Stimulated activated memory B cell treated with anti-CD40 and anti-IgM and Interleukin-4, amounts not matched to agents 10 μg/mL and 1 μg/mL and 100 μg/mL, for 72 hours (primary cell): ENCODE measurements around the gene WDR37.
A peak's percentile ranks its signal among the peaks of the same experiment; 100 is the strongest.

ENCODE experiments used
- ATAC-seq: fragments of 150-1000 bp; cut with Tn5 transposase; 2 replicates; pipeline ENCODE4 v1.10.0; 2021
- H3K27ac Mint-ChIP-seq: one replicate; pipeline ENCODE4 v1.8.0; 2022; ENCODE audit warnings: mild to moderate bottlenecking, mixed read lengths
- H3K27me3 Mint-ChIP-seq: one replicate; pipeline ENCODE4 v1.8.0; 2022; ENCODE audit warnings: mixed read lengths
- H3K36me3 Mint-ChIP-seq: one replicate; pipeline ENCODE4 v1.8.0; 2022; ENCODE audit warnings: mixed read lengths
- H3K4me1 Mint-ChIP-seq: one replicate; pipeline ENCODE4 v1.8.0; 2022; ENCODE audit warnings: mixed read lengths
- H3K4me3 Mint-ChIP-seq: one replicate; pipeline ENCODE4 v1.8.0; 2022; ENCODE audit warnings: mild to moderate bottlenecking, moderate library complexity, mixed read lengths
- H3K9me3 Mint-ChIP-seq: one replicate; pipeline ENCODE4 v1.8.0; 2022; ENCODE audit warnings: mixed read lengths

The WDR37 gene

GRCh38 chr10:1074748-1075308 lies 18.6 kb downstream of the WDR37 start:
- no peak for ATAC-seq
- Mint-ChIP-seq H3K36me3 (peaks cover 47% of the 10 kb centered on the region), H3K4me1 (peaks cover 11% of the 10 kb centered on the region), H3K27me3 (no peaks in the 10 kb centered on the region), H3K4me3 (no peak overlapping the region), H3K9me3 (no peaks in the 10 kb centered on the region), H3K27ac (no peak overlapping the region)

GRCh38 chr10:1078668-1079067 lies 22.5 kb downstream of the WDR37 start:
- no peak overlapping the region for H3K27ac Mint-ChIP-seq
- no peak overlapping the region for H3K4me3 Mint-ChIP-seq
- H3K9me3 Mint-ChIP-seq = no peaks in the 10 kb centered on the region
- H3K36me3 Mint-ChIP-seq = peaks cover 68% of the 10 kb centered on the region
- ATAC-seq = no peak
- H3K4me1 Mint-ChIP-seq = no peaks in the 10 kb centered on the region
- no peaks in the 10 kb centered on the region for H3K27me3 Mint-ChIP-seq

GRCh38 chr10:1083581-1083980 lies 27.4 kb downstream of the WDR37 start:
- H3K27me3 Mint-ChIP-seq = no peaks in the 10 kb centered on the region
- H3K9me3 Mint-ChIP-seq = no peaks in the 10 kb centered on the region
- H3K36me3 Mint-ChIP-seq = peaks cover 82% of the 10 kb centered on the region
- H3K4me3 Mint-ChIP-seq = no peak overlapping the region
- no peak for ATAC-seq
- H3K27ac Mint-ChIP-seq = no peak overlapping the region
- H3K4me1 Mint-ChIP-seq = peaks cover 7% of the 10 kb centered on the region

- no peaks in the 10 kb centered on the region for H3K27me3 Mint-ChIP-seq
- H3K36me3 Mint-ChIP-seq = peaks cover 84% of the 10 kb centered on the region
- no peak overlapping the region for H3K27ac Mint-ChIP-seq
- H3K4me1 Mint-ChIP-seq = peaks cover 7% of the 10 kb centered on the region
- no peaks in the 10 kb centered on the region for H3K9me3 Mint-ChIP-seq
- no peak overlapping the region for H3K4me3 Mint-ChIP-seq
- ATAC-seq = no peak
These were observed 28.1 kb downstream of the WDR37 start for GRCh38 chr10:1084011-1084950.

- no peak overlapping the region for H3K27ac Mint-ChIP-seq
- no peak for ATAC-seq
- peaks cover 82% of the 10 kb centered on the region for H3K36me3 Mint-ChIP-seq
- no peak overlapping the region for H3K4me3 Mint-ChIP-seq
- H3K27me3 Mint-ChIP-seq = no peaks in the 10 kb centered on the region
- H3K4me1 Mint-ChIP-seq = peaks cover 7% of the 10 kb centered on the region
- no peaks in the 10 kb centered on the region for H3K9me3 Mint-ChIP-seq
These were observed 29.1 kb downstream of the WDR37 start for GRCh38 chr10:1085258-1085657.

GRCh38 chr10:1086787-1087186 lies 30.6 kb downstream of the WDR37 start:
- peaks cover 7% of the 10 kb centered on the region for H3K4me1 Mint-ChIP-seq
- peaks cover 82% of the 10 kb centered on the region for H3K36me3 Mint-ChIP-seq
- no peaks in the 10 kb centered on the region for H3K27me3 Mint-ChIP-seq
- no peak overlapping the region for H3K4me3 Mint-ChIP-seq
- no peaks in the 10 kb centered on the region for H3K9me3 Mint-ChIP-seq
- no peak overlapping the region for H3K27ac Mint-ChIP-seq
- ATAC-seq = no peak

GRCh38 chr10:1089017-1089689 lies 33.0 kb downstream of the WDR37 start:
- H3K4me1 Mint-ChIP-seq = peaks cover 7% of the 10 kb centered on the region
- H3K9me3 Mint-ChIP-seq = no peaks in the 10 kb centered on the region
- ATAC-seq = no peak
- peak overlapping the region; percentile 4 for H3K27ac Mint-ChIP-seq
- peaks cover 62% of the 10 kb centered on the region for H3K36me3 Mint-ChIP-seq
- H3K4me3 Mint-ChIP-seq = no peak overlapping the region
- H3K27me3 Mint-ChIP-seq = no peaks in the 10 kb centered on the region

GRCh38 chr10:1090696-1091095 lies 34.5 kb downstream of the WDR37 start:
- Mint-ChIP-seq H3K9me3 (no peaks in the 10 kb centered on the region), H3K27me3 (no peaks in the 10 kb centered on the region), H3K36me3 (peaks cover 49% of the 10 kb centered on the region), H3K27ac (no peak overlapping the region), H3K4me1 (peaks cover 7% of the 10 kb centered on the region), H3K4me3 (no peak overlapping the region)
- ATAC-seq = no peak

GRCh38 chr10:1093696-1094095 lies 37.5 kb downstream of the WDR37 start:
- no peaks in the 10 kb centered on the region for H3K9me3 Mint-ChIP-seq
- no peaks in the 10 kb centered on the region for H3K4me1 Mint-ChIP-seq
- H3K27me3 Mint-ChIP-seq = no peaks in the 10 kb centered on the region
- H3K4me3 Mint-ChIP-seq = no peak overlapping the region
- H3K27ac Mint-ChIP-seq = no peak overlapping the region
- peaks cover 32% of the 10 kb centered on the region for H3K36me3 Mint-ChIP-seq
- no peak for ATAC-seq

GRCh38 chr10:1094112-1095057 lies 38.2 kb downstream of the WDR37 start:
- Mint-ChIP-seq H3K9me3 (no peaks in the 10 kb centered on the region), H3K27me3 (no peaks in the 10 kb centered on the region), H3K4me3 (no peak overlapping the region), H3K27ac (no peak overlapping the region), H3K4me1 (peaks cover 1% of the 10 kb centered on the region), H3K36me3 (peaks cover 28% of the 10 kb centered on the region)
- ATAC-seq = peak; percentile 64

- Mint-ChIP-seq H3K36me3 (peaks cover 23% of the 10 kb centered on the region), H3K4me3 (no peak overlapping the region), H3K27me3 (no peaks in the 10 kb centered on the region), H3K27ac (no peak overlapping the region), H3K9me3 (no peaks in the 10 kb centered on the region), H3K4me1 (peaks cover 6% of the 10 kb centered on the region)
- ATAC-seq = no peak
These were observed 39.3 kb downstream of the WDR37 start for GRCh38 chr10:1095498-1095897.

- no peak overlapping the region for H3K27ac Mint-ChIP-seq
- no peaks in the 10 kb centered on the region for H3K9me3 Mint-ChIP-seq
- no peaks in the 10 kb centered on the region for H3K27me3 Mint-ChIP-seq
- no peak for ATAC-seq
- H3K36me3 Mint-ChIP-seq = peaks cover 25% of the 10 kb centered on the region
- H3K4me3 Mint-ChIP-seq = no peak overlapping the region
- H3K4me1 Mint-ChIP-seq = peaks cover 6% of the 10 kb centered on the region
These were observed 40.2 kb downstream of the WDR37 start for GRCh38 chr10:1096287-1096889.

- no peaks in the 10 kb centered on the region for H3K27me3 Mint-ChIP-seq
- no peak overlapping the region for H3K27ac Mint-ChIP-seq
- peaks cover 13% of the 10 kb centered on the region for H3K4me1 Mint-ChIP-seq
- ATAC-seq = peak; percentile 8
- peaks cover 31% of the 10 kb centered on the region for H3K36me3 Mint-ChIP-seq
- H3K9me3 Mint-ChIP-seq = peaks cover 4% of the 10 kb centered on the region
- H3K4me3 Mint-ChIP-seq = no peak overlapping the region
These were observed 41.3 kb downstream of the WDR37 start for GRCh38 chr10:1097436-1097835.

- no peak overlapping the region for H3K27ac Mint-ChIP-seq
- peaks cover 55% of the 10 kb centered on the region for H3K36me3 Mint-ChIP-seq
These were observed 44.0 kb downstream of the WDR37 start for GRCh38 chr10:1100143-1100542.

More at GRCh38 chr10:1100143-1100542, 44.0 kb downstream of the WDR37 start:
- Mint-ChIP-seq H3K27me3 (no peaks in the 10 kb centered on the region), H3K4me1 (peaks cover 13% of the 10 kb centered on the region), H3K4me3 (no peak overlapping the region), H3K9me3 (peaks cover 4% of the 10 kb centered on the region)
- ATAC-seq = no peak
